ENCODE measurements around the gene COL27A1. TPM values are rescaled to one million over a fixed set of nuclear protein-coding genes. Genes with fewer than 3 reads are reported as not detected.

The COL27A1 gene
- total RNA-seq, 1 experiment from 2014 or later: 37.0 TPM

- DNase-seq (ENCODE audit: low spot score): no peak
- POLR2A ChIA-PET (ENCODE audit: low non-redundant PET): no interaction called here
- H3K4me3 ChIP-seq (ENCODE audit: low read depth, low read length, poor library complexity, severe bottlenecking): no peak overlapping the region
- H3K9me3 ChIP-seq (ENCODE audit: low read depth, low read length, poor library complexity, severe bottlenecking): no peaks in the 10 kb centered on the region
- H3K27me3 ChIP-seq (replicated peaks; ENCODE audit: insufficient read depth, low read depth, low read length, poor library complexity): no peaks in the 10 kb centered on the region
- H3K27ac ChIP-seq (ENCODE audit: low read depth, low read length, poor library complexity, severe bottlenecking): no peak overlapping the region
- peaks cover 6% of the 10 kb centered on the region for H3K4me1 ChIP-seq (ENCODE audit: insufficient read depth, low read length, poor library complexity, severe bottlenecking)
- TF ChIP-seq EZH2 (IDR thresholded peaks at IDR 0.05; ENCODE audit: borderline replicate concordance, low read depth, low read length, poor library complexity, severe bottlenecking) (no peak), CTCF (conservative IDR thresholded peaks at IDR 0.05; ENCODE audit: low read depth, low read length) (no peak)
- no peaks in the 10 kb centered on the region for H3K36me3 ChIP-seq (ENCODE audit: insufficient read depth, low read length, poor library complexity, severe bottlenecking)
- no TSS peak for BruUV-seq (replicated peaks)
- intact Hi-C loops (cut with micrococcal nuclease; ENCODE audit: unreplicated experiment): no loop called here
- CTCF ChIA-PET: interaction anchor here (1.1 kb wide), 1 partner anchor 52 kb away, joined by 3 read pairs; the partner anchor contains the start of gene COL27A1
Measured at GRCh38 chr9:114207845-114208244, 52.5 kb downstream of the COL27A1 start.

DNA sequence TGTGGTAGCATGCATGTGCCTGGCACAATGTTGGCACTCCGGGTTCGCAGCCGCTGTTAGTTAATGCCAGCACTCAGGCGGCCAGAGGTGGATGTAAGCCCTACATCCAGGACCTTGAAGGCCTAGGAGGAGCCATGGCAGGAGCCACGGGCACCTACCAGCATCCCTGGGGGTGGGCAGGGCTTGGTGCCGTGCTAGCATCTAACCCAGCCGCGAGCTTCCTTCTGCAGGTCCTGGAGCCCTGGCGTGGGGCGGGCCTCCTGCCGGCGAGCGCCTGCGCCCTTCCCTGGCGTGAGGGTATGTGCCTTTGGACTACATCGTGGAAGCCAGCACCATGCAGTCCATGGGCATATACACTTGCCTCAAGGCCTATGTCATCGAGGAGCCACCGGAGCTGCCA lies 53.8 kb downstream of the COL27A1 start:
- Histone ChIP-seq H3K4me3 (ENCODE audit: low read depth, low read length, poor library complexity, severe bottlenecking) (no peak overlapping the region), H3K36me3 (ENCODE audit: insufficient read depth, low read length, poor library complexity, severe bottlenecking) (no peaks in the 10 kb centered on the region), H3K27me3 (replicated peaks; ENCODE audit: insufficient read depth, low read depth, low read length, poor library complexity) (no peaks in the 10 kb centered on the region), H3K4me1 (ENCODE audit: insufficient read depth, low read length, poor library complexity, severe bottlenecking) (peaks cover 6% of the 10 kb centered on the region), H3K9me3 (ENCODE audit: low read depth, low read length, poor library complexity, severe bottlenecking) (no peaks in the 10 kb centered on the region), H3K27ac (ENCODE audit: low read depth, low read length, poor library complexity, severe bottlenecking) (no peak overlapping the region)
- ChIA-PET POLR2A (ENCODE audit: low non-redundant PET) (no interaction called here), CTCF (no interaction called here)
- no TSS peak for BruUV-seq (replicated peaks)
- intact Hi-C loops (cut with micrococcal nuclease; ENCODE audit: unreplicated experiment): no loop called here
- TF ChIP-seq EZH2 (IDR thresholded peaks at IDR 0.05; ENCODE audit: borderline replicate concordance, low read depth, low read length, poor library complexity, severe bottlenecking): no peak
- TF ChIP-seq CTCF (conservative IDR thresholded peaks at IDR 0.05; ENCODE audit: low read depth, low read length): no peak
- DNase-seq (ENCODE audit: low spot score): no peak

- BruUV-seq (replicated peaks): no TSS peak
- Histone ChIP-seq H3K27me3 (replicated peaks; ENCODE audit: insufficient read depth, low read depth, low read length, poor library complexity) (no peaks in the 10 kb centered on the region), H3K9me3 (ENCODE audit: low read depth, low read length, poor library complexity, severe bottlenecking) (no peaks in the 10 kb centered on the region), H3K4me3 (ENCODE audit: low read depth, low read length, poor library complexity, severe bottlenecking) (no peak overlapping the region), H3K27ac (ENCODE audit: low read depth, low read length, poor library complexity, severe bottlenecking) (no peak overlapping the region), H3K36me3 (ENCODE audit: insufficient read depth, low read length, poor library complexity, severe bottlenecking) (no peaks in the 10 kb centered on the region), H3K4me1 (ENCODE audit: insufficient read depth, low read length, poor library complexity, severe bottlenecking) (peaks cover 6% of the 10 kb centered on the region)
- ChIA-PET CTCF (no interaction called here), POLR2A (ENCODE audit: low non-redundant PET) (no interaction called here)
- intact Hi-C loops (cut with micrococcal nuclease; ENCODE audit: unreplicated experiment): no loop called here
- no peak for DNase-seq (ENCODE audit: low spot score)
- TF ChIP-seq CTCF (conservative IDR thresholded peaks at IDR 0.05; ENCODE audit: low read depth, low read length) (no peak), EZH2 (IDR thresholded peaks at IDR 0.05; ENCODE audit: borderline replicate concordance, low read depth, low read length, poor library complexity, severe bottlenecking) (no peak)
Measured at GRCh38 chr9:114210136-114210535, 54.8 kb downstream of the COL27A1 start.

All from A673 (cell line).